ENCODE data around the gene RFX6.

RFX6 gene

DNA sequence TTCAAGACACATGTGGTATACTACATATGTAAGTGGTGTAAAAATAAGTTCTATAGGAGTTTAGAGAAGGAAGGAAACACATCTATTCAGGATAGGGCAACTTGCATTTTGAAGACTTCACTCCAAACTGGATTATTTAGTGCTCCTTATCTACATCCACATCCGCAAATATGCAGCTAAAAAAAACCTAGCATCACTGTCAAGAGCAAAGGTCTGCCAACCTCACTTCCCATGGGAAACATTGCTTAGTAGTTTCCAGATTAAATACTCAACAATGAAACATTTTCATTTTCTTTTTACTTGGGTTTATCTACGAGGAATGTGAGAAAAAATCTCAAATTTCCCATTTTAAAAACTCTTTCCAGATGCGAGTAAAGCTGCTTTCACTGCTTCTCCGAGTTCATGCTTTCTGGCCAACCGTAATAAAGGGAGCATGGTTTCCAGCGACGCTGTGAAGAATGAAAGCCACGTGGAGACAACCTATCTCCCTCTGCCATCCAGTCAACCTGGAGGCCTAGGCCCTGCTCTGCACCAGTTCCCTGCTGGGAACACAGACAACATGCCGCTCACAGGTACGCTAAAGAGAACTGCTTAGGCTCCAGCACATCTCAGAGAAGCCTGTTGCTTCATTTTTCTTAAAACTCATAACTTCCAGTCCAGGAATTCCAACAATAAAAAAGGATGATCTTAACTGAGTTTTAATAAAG is 48.2 kb downstream of the RFX6 start:
- Histone ChIP-seq H3K27ac (no peak overlapping the region), H3K4me3 (no peak overlapping the region)
- DNase-seq (ENCODE audit: low spot score): no peak
- TF ChIP-seq, protein P1, sequence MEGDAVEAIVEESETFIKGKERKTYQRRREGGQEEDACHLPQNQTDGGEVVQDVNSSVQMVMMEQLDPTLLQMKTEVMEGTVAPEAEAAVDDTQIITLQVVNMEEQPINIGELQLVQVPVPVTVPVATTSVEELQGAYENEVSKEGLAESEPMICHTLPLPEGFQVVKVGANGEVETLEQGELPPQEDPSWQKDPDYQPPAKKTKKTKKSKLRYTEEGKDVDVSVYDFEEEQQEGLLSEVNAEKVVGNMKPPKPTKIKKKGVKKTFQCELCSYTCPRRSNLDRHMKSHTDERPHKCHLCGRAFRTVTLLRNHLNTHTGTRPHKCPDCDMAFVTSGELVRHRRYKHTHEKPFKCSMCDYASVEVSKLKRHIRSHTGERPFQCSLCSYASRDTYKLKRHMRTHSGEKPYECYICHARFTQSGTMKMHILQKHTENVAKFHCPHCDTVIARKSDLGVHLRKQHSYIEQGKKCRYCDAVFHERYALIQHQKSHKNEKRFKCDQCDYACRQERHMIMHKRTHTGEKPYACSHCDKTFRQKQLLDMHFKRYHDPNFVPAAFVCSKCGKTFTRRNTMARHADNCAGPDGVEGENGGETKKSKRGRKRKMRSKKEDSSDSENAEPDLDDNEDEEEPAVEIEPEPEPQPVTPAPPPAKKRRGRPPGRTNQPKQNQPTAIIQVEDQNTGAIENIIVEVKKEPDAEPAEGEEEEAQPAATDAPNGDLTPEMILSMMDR (IDR thresholded peaks at IDR 0.05): no peak

DNA sequence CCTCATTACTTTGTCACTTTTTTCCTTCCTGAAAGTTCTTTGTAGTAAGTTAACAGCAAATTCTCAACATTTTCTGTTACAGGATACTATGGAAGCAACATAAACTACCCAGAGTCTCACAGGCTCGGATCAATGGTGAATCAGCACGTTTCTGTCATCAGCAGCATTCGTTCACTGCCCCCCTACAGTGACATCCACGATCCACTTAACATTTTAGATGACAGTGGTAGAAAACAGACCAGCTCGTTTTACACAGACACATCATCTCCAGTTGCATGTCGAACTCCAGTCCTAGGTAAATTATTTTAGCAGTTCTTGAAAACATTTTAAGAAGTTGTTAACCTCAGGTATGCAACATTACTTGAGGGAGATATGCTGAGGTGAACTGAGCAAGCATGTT is 51.6 kb downstream of the RFX6 start:
- no peak overlapping the region for H3K27ac ChIP-seq
- no peak for DNase-seq (ENCODE audit: low spot score)
- TF ChIP-seq, protein P1 (IDR thresholded peaks at IDR 0.05): no peak
- no peak overlapping the region for H3K4me3 ChIP-seq

DNA sequence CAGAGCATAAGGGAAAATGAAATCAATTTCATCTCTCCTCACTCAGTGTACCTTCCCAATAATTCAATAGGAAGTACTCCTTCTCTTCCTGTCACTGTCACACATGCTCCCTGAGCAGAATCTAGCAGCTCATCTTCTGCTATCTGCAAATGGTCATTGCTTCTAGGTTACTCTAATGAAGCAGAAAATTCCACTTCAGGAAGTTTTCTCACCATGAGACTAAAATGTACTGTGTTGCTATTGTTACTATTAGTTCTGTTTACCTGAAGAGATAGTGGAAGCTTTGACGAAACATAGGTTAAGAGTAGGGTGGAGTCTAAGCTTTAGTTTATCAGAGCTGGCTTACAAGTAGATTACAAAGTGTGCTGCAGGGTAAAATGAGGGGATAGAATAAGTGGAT is 52.8 kb downstream of the RFX6 start:
- DNase-seq (ENCODE audit: low spot score): no peak
- TF ChIP-seq, protein P1 (IDR thresholded peaks at IDR 0.05): no peak
- H3K27ac ChIP-seq: no peak overlapping the region
- H3K4me3 ChIP-seq: no peak overlapping the region

DNA sequence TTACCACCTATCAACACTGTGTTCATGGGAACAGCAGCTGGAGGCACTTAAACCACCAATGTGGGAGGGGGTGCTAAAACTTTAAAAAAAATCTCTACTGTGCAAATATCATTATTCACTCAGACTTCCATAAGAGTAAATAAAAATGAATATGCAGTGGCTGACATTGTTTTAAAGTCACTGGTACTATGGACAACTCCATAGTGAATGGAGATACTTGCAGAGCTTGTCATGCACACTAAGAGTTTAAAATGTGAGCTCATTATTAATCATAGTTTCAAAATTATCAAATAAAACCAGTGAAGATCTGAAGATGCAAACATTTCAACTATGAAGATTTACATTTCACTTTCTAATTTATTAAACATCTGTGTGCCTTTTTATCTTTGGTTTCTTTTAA is 54.4 kb downstream of the RFX6 start:
- Histone ChIP-seq H3K4me3 (no peak overlapping the region), H3K27ac (no peak overlapping the region)
- TF ChIP-seq, protein P1 (IDR thresholded peaks at IDR 0.05): no peak
- DNase-seq (ENCODE audit: low spot score): no peak

DNA sequence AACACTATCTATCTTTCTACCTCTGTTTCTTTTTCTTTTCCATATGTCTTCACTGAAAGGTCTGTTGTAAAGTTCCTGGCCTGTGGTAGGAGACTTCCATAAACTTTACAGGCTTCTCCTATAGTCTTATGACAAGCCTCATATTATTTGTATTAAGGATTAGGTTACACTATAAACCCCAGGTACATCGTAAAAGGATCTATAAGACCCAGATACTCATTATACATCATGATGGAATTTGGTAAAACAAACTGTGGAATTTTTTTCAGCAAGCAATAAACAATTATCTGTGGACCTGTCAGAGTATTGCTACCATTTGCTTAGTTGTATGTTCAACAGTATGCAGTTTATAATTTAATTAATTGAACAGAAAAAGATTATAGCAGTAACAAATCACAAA is 55.5 kb downstream of the RFX6 start:
- Histone ChIP-seq H3K27ac (no peak overlapping the region), H3K4me3 (no peak overlapping the region)
- no peak for DNase-seq (ENCODE audit: low spot score)
- TF ChIP-seq, protein P1 (IDR thresholded peaks at IDR 0.05): no peak

DNA sequence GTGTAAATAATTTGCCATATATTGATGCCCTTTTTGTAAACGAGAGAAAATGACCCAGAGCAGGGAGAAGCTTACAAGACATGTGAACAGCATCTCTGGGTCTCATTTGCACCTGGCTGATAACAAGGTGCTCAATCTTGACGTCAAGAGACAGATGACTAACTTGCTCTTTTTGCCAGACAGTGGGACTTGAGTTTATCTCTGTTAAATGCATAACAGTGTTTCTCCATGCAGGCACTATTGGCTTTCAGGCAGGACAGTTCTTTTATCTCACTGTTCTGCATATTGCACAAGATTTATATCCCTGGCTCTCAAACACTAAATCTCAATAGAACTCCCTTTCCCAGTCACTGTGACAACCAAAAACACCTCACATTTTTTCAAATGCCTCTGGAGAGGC is 56.4 kb downstream of the RFX6 start:
- Histone ChIP-seq H3K27ac (no peak overlapping the region), H3K4me3 (no peak overlapping the region)
- no peak for DNase-seq (ENCODE audit: low spot score)
- TF ChIP-seq, protein P1 (IDR thresholded peaks at IDR 0.05): no peak

DNA sequence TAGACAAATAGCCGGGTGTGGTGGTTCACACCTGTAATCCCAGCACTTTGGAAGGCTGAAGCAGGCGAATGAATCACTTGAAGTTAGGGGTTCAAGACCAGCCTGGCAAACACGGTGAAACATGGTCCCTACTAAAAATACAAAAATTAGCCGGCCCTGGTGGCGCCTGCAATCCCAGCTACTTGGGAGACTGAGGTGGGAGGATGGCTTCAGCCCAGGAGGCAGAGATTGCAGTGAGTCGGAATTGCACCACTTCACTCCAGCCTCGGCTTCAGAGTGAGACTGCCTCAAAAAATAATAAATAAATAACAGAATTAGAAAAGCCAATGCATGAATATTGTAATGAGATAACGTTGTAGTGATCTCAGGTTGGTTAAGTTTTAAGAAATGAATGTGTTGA is 61.3 kb downstream of the RFX6 start:
- no peak for DNase-seq (ENCODE audit: low spot score)
- Histone ChIP-seq H3K27ac (no peak overlapping the region), H3K4me3 (no peak overlapping the region)
- TF ChIP-seq, protein P1 (IDR thresholded peaks at IDR 0.05): no peak
